Measurements from ENCODE around the gene MLLT11.
A peak's percentile ranks its signal among the peaks of the same experiment; 100 is the strongest.

Gene MLLT11

DNA sequence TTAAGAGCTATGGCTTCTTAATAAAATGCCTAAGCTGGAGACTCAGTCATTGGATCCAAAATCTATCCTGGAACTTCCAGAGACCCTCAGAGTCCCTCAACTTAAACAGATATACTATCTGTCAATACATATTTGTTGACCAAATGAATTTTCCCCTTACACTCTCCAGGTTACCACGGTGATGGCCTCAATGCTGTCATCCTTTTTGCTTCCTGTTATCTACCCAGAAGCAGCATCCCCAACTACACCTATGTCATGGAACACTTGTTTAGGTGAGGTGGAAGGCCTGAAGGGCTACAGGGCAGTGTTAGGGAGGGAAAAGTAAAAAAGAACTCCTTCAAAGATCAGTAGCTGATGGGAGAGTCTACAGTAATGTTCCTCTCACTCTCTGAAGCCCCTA, 17.0 kb upstream of the MLLT11 start:
- FAIRE-seq (no peak), DNase-seq (ENCODE audit: insufficient read length) (no peak)

GRCh38 chr1:151047591-151047924, 12.6 kb upstream of the MLLT11 start, which contains the start of gene C1orf56:
C1orf56 (plus strand) TSS chr1:151047751; CDS start chr1:151047848, 97 bp downstream.
- DNase-seq (ENCODE audit: insufficient read length) (peak; percentile 78), FAIRE-seq (peak; percentile 90)
- no peak for TF ChIP-seq TAF1 (IDR thresholded peaks at IDR 0.05; ENCODE audit: borderline replicate concordance, low read depth, low read length)
- TF ChIP-seq POLR2A (IDR thresholded peaks at IDR 0.05; ENCODE audit: low read depth, low read length) = peak; percentile 58; the same call in 1 of the 2 replicates
- no peak for TF ChIP-seq POLR2AphosphoS5 (IDR thresholded peaks at IDR 0.05; ENCODE audit: low read depth, low read length)

More for the DNA sequence above, 17.0 kb upstream of the MLLT11 start:
- TF ChIP-seq POLR2AphosphoS5 (IDR thresholded peaks at IDR 0.05; ENCODE audit: low read depth, low read length) = no peak
- no peak for TF ChIP-seq TAF1 (IDR thresholded peaks at IDR 0.05; ENCODE audit: borderline replicate concordance, low read depth, low read length)
- no peak for TF ChIP-seq POLR2A (IDR thresholded peaks at IDR 0.05; ENCODE audit: low read depth, low read length)

DNA sequence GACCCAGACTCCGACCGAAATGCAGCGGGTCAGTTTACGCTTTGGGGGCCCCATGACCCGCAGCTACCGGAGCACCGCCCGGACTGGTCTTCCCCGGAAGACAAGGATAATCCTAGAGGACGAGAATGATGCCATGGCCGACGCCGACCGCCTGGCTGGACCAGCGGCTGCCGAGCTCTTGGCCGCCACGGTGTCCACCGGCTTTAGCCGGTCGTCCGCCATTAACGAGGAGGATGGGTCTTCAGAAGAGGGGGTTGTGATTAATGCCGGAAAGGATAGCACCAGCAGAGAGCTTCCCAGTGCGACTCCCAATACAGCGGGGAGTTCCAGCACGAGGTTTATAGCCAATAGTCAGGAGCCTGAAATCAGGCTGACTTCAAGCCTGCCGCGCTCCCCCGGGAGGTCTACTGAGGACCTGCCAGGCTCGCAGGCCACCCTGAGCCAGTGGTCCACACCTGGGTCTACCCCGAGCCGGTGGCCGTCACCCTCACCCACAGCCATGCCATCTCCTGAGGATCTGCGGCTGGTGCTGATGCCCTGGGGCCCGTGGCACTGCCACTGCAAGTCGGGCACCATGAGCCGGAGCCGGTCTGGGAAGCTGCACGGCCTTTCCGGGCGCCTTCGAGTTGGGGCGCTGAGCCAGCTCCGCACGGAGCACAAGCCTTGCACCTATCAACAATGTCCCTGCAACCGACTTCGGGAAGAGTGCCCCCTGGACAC, 12.1 kb upstream of the MLLT11 start:
- TF ChIP-seq TAF1 (IDR thresholded peaks at IDR 0.05; ENCODE audit: borderline replicate concordance, low read depth, low read length) (no peak), POLR2A (IDR thresholded peaks at IDR 0.05; ENCODE audit: low read depth, low read length) (no peak; the same call in 1 of the 2 replicates), POLR2AphosphoS5 (IDR thresholded peaks at IDR 0.05; ENCODE audit: low read depth, low read length) (peak; percentile 32; the same call in 1 of the 2 replicates)
- peak; percentile 61 for DNase-seq (ENCODE audit: insufficient read length)
- peak; percentile 77 for FAIRE-seq

DNA sequence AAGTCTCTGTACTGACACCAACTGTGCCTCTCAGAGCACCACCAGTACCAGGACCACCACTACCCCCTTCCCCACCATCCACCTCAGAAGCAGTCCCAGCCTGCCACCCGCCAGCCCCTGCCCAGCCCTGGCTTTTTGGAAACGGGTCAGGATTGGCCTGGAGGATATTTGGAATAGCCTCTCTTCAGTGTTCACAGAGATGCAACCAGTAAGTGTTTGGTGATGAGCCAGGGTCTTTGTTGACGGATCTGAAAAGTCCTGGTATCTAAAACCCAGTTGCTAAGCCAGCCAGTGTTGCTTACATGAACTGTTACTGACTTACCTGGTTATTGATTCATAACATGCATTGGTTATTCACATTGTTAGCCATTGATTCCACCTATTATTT, 11.6 kb upstream of the MLLT11 start:
- TF ChIP-seq TAF1 (IDR thresholded peaks at IDR 0.05; ENCODE audit: borderline replicate concordance, low read depth, low read length) = no peak
- no peak; the same call in 1 of the 2 replicates for TF ChIP-seq POLR2AphosphoS5 (IDR thresholded peaks at IDR 0.05; ENCODE audit: low read depth, low read length)
- TF ChIP-seq POLR2A (IDR thresholded peaks at IDR 0.05; ENCODE audit: low read depth, low read length) = no peak
- DNase-seq (ENCODE audit: insufficient read length) (no peak), FAIRE-seq (no peak)

GRCh38 chr1:151049458-151049857, 10.7 kb upstream of the MLLT11 start:
- FAIRE-seq (no peak), DNase-seq (ENCODE audit: insufficient read length) (no peak)
- TF ChIP-seq POLR2AphosphoS5 (IDR thresholded peaks at IDR 0.05; ENCODE audit: low read depth, low read length) = no peak; the same call in 1 of the 2 replicates
- no peak for TF ChIP-seq TAF1 (IDR thresholded peaks at IDR 0.05; ENCODE audit: borderline replicate concordance, low read depth, low read length)
- no peak for TF ChIP-seq POLR2A (IDR thresholded peaks at IDR 0.05; ENCODE audit: low read depth, low read length)

- TF ChIP-seq TAF1 (IDR thresholded peaks at IDR 0.05; ENCODE audit: borderline replicate concordance, low read depth, low read length) (no peak), POLR2AphosphoS5 (IDR thresholded peaks at IDR 0.05; ENCODE audit: low read depth, low read length) (peak; percentile 74), POLR2A (IDR thresholded peaks at IDR 0.05; ENCODE audit: low read depth, low read length) (peak; percentile 63)
- FAIRE-seq (no peak), DNase-seq (ENCODE audit: insufficient read length) (no peak)
Observed at GRCh38 chr1:151050051-151050688, 10.0 kb upstream of the MLLT11 start.

- DNase-seq (ENCODE audit: insufficient read length) = no peak
- no peak for TF ChIP-seq TAF1 (IDR thresholded peaks at IDR 0.05; ENCODE audit: borderline replicate concordance, low read depth, low read length)
- 0 out of 2 replicates have a peak, but pooled peaks have one; percentile 32 for TF ChIP-seq POLR2A (IDR thresholded peaks at IDR 0.05; ENCODE audit: low read depth, low read length)
- TF ChIP-seq POLR2AphosphoS5 (IDR thresholded peaks at IDR 0.05; ENCODE audit: low read depth, low read length) = peak; percentile 76
- no peak for FAIRE-seq
Observed at GRCh38 chr1:151051356-151052009, 8.7 kb upstream of the MLLT11 start.

DNA sequence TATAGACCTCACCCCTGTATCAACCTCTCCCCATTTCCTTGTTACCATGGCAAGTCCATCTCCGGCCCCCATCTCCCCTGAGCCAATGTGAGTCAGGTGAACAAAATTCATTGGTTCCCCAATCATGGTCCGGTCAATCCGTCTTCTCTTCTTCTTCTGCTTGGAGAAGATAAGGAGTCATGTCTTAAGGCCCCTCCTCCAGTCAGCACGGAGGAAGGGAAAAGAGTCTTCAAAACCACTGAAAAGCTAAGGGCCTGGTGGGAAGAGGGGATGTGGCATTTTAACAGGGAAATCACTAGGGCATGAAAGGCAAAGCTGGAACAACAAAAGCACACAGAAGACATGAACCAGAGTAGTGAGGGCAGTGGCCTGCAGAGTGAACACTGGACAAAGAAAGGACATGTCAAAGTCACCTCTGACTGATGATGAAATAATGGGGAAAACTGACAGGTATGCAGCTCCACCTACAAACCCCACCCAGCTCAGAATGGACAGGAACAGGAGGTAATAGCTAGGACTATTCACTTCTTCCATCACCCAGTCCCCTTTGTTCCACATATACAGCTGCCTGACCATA, 5.1 kb upstream of the MLLT11 start:
- no peak for TF ChIP-seq TAF1 (IDR thresholded peaks at IDR 0.05; ENCODE audit: borderline replicate concordance, low read depth, low read length)
- DNase-seq (ENCODE audit: insufficient read length) (no peak), FAIRE-seq (no peak)

DNA sequence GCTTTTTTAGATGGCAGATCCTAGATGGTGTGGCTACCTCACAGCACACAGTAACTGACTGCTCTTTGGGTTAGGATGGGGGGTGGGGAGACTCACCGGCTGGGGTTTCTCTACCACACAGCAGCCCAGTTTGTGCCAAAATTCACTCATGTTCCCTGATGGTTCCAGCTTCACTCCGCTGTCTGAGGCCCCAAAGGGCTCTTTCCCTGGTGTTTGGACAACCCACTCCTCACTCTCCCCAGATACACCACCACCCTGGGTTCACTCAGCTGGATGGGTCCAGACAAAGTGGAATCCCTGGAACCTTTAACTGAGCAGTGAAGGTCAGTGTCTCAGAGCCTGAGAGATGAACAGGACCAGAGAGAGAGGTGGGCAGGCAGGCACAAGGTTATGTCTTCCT, 4.6 kb upstream of the MLLT11 start:
- DNase-seq (ENCODE audit: insufficient read length) (no peak), FAIRE-seq (no peak)
- TF ChIP-seq POLR2AphosphoS5 (IDR thresholded peaks at IDR 0.05; ENCODE audit: low read depth, low read length) (no peak), TAF1 (IDR thresholded peaks at IDR 0.05; ENCODE audit: borderline replicate concordance, low read depth, low read length) (no peak)

GRCh38 chr1:151056149-151056548, 4.0 kb upstream of the MLLT11 start:
- DNase-seq (ENCODE audit: insufficient read length) (no peak), FAIRE-seq (no peak)
- TF ChIP-seq TAF1 (IDR thresholded peaks at IDR 0.05; ENCODE audit: borderline replicate concordance, low read depth, low read length) = no peak
- TF ChIP-seq POLR2A (IDR thresholded peaks at IDR 0.05; ENCODE audit: low read depth, low read length) = no peak; the same call in none of the 2 replicates
- peak; percentile 3; the same call in 1 of the 2 replicates for TF ChIP-seq POLR2AphosphoS5 (IDR thresholded peaks at IDR 0.05; ENCODE audit: low read depth, low read length)

- FAIRE-seq (no peak), DNase-seq (ENCODE audit: insufficient read length) (no peak)
- TF ChIP-seq TAF1 (IDR thresholded peaks at IDR 0.05; ENCODE audit: borderline replicate concordance, low read depth, low read length) (no peak), POLR2A (IDR thresholded peaks at IDR 0.05; ENCODE audit: low read depth, low read length) (no peak), POLR2AphosphoS5 (IDR thresholded peaks at IDR 0.05; ENCODE audit: low read depth, low read length) (no peak)
Observed at GRCh38 chr1:151058692-151059091, 1.5 kb upstream of the MLLT11 start.

All from GM12892 (cell line).